Omental fat pad (tissue), 4 donors: ENCODE results near the gene DUSP8. TPM values are rescaled to one million over a fixed set of nuclear protein-coding genes. Genes with fewer than 3 reads are reported as not detected.

ENCODE experiments used
- ATAC-seq: fragments of 150-250 bp; one replicate; pipeline ENCODE4 v1.9.1; 2016; ENCODE audit warnings: mild to moderate bottlenecking, moderate library complexity; ENCODE audit not compliant: low FRiP score
- DNase-seq: peaks from one replicate; pipeline ENCODE4 v3.0.0-alpha.2; 2019; ENCODE audit warnings: low spot score
- CTCF ChIP-seq, 3 donors: fragments of 450-650 bp; IDR thresholded peaks; one replicate each; pipeline ENCODE4 v1.5.1; 2016 to 2017; ENCODE audit warnings: antibody characterized with exemption in 3 of 3, mild to moderate bottlenecking in 3 of 3, moderate library complexity in 2 of 3
- total RNA-seq, 4 donors: library from RNA; depleted of rRNA; stranded (reverse); fragments of >200 nt; gene quantifications; one replicate each; pipeline ENCODE4 v1.1.0, GENCODE V29; 2016

The DUSP8 gene
- total RNA-seq, 4 donors from 2014 or later: 0.47 to 5.6 (median 4.0) TPM

GRCh38 chr11:1562469-1563148 is 9.5 kb downstream of the DUSP8 start:
- TF ChIP-seq CTCF (IDR thresholded peaks at IDR 0.05): no peak
- no peak for ATAC-seq
- DNase-seq: no peak

GRCh38 chr11:1561955-1562354 is 10.1 kb downstream of the DUSP8 start:
- TF ChIP-seq CTCF (IDR thresholded peaks at IDR 0.05): no peak
- DNase-seq (no peak), ATAC-seq (no peak)

- no peak for TF ChIP-seq CTCF (IDR thresholded peaks at IDR 0.05)
- ATAC-seq (no peak), DNase-seq (no peak)
Observed at GRCh38 chr11:1561266-1561665, 10.8 kb downstream of the DUSP8 start.

GRCh38 chr11:1560649-1561251 is 11.3 kb downstream of the DUSP8 start:
- DNase-seq: no peak
- no peak for ATAC-seq
- no peak for TF ChIP-seq CTCF (IDR thresholded peaks at IDR 0.05)

- ATAC-seq: no peak
- TF ChIP-seq CTCF (IDR thresholded peaks at IDR 0.05): no peak
- no peak for DNase-seq
Observed at GRCh38 chr11:1560002-1560648, 11.9 kb downstream of the DUSP8 start.

- ATAC-seq: peak; percentile 69
- DNase-seq: peak; percentile 47
- no peak for TF ChIP-seq CTCF (IDR thresholded peaks at IDR 0.05)
Observed at GRCh38 chr11:1559111-1559951, 12.7 kb downstream of the DUSP8 start.
